GM19452 (cell line): Measurements from ENCODE around the gene CEP128.

Experiments used
- ATAC-seq: cut with Tn5 transposase; IDR thresholded peaks from one replicate; pipeline ENCODE4 v1.9.1; 2021; ENCODE audit not compliant: unreplicated experiment

Gene CEP128

DNA sequence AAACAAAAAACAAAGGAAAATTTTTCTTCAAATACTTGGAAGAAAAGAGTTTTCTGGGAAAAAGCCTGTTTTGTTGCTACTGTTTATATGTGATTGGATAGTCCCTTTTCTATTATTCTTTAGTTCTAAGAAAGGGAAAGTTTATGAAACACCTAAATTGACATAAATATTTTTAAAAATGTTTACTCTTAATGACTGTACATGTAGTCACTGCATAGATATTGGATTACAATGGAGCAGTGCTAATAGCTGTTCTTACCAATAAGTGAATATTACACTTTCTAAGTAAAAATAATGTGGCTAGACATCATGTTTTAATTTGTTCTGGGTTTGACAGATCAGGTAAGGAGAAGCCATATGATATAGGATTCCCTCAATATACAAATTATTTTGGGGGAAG lies 377.5 kb downstream of the CEP128 start:
- ATAC-seq, result no peak

DNA sequence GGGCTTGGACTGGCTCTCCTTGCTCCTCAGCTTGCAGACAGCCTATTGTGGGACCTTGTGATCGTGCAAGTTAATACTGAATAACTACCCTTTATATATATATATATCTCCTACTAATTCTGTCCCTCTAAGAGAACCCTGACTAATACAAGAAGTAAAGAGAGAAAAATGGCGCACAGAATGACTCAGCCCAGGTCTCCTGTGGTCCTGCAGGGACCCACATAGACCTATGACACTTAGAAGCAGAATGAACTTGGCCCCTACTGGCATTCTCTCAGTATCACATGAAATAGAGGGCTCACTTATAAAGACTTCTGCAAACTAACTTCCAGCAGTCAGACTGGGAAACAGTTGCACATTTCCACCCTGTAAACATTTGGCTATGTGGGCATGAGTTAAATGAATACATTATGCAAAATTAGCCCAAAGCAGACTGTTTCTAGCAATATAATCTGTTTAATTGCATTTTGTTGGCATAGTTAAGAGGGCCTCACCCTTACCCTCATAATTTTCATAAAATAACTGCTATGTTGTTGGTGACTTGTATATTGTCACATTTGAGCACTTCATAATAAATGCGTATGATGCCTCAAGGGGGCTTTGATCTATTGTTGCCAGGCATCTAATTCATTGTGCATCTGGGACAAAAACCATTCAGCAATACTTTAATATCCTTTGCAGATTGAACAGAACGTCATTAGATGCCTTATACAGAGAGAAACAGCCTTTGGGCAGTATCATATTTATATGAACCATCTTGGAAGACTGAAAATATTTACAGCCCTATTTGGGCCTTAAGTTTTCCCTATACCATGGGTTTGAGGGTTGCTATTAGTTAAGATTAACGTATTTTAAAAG lies 380.5 kb downstream of the CEP128 start:
- ATAC-seq, result peak; percentile 95

DNA sequence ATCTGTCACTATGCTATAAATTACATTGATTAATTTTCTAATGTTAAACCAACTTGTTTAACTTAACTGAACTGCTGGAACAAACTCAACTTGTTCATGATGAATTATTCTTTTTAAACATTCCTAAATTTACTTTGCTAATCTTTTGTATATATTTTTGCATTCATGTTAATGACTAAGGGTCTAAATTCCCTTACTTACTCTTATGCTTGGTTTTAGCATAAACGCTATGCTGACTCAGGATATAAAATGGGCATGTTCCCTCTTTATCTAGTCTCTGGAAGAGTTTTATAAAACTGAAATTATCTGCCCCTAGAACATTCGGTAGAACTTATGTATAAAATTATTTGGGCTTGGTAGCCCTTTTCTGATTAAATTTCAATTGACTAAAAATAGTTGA lies 387.4 kb downstream of the CEP128 start:
- ATAC-seq, result no peak

DNA sequence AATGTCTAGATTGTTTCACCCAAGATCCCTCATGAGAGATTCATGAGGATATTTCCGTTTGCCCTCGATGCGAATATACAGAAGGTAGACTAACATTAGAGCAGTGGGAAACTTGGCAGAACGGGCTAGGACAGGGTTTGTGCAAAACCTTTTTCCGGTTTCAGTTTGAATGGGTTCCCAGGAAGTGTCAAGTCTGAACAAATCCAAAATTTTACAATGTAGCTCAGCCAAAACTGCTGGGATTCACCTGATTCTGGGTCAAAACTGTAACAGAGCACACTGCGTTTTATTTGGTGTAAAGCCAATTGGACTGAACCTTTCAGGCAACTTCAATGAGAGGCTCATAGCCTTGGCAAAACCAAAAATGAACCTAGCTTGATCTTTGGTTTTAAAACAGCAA lies 392.4 kb downstream of the CEP128 start:
- ATAC-seq, result no peak

DNA sequence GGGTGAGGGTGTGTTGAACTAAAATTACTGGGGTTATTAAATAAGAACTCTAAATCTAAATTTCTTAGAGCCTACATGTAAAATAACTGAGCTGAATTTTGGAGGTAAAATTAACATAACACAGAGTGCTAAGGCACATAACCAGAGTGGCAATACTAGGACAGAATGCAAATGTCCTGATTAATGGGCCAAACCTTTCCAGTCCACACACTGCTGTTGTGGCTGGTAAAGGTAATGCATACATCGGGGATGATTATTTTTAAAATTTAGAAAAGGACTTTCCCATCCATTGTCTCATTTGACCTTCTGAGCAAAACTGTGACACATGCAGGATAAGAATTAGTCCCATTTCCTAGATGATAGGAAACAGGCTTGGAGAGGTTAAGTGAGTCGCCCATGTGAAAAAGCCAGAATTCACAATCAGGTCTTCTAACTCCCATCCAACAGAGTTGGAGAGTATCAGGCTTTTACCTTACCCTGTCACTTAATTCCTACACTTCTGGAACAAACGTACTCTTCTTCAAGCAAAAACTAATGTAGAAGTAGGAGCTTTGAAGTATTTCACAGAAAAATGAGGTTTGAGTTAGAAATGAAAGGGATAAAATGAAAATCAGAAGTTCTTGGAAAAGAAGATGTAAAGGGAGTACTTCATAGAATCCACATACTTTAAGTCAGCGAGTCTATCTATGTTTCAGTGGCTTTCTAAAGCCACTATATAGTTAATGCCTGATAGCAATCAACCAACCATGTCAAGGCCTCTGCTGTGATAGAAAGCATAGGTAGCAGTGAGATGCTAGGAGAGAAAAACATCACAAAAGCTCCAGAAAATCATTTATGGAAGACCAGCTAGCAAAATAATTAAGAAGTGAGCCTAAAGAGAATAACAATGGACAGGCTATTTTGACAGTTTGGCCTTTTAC lies 395.3 kb downstream of the CEP128 start:
- peak; percentile 63 for ATAC-seq

DNA sequence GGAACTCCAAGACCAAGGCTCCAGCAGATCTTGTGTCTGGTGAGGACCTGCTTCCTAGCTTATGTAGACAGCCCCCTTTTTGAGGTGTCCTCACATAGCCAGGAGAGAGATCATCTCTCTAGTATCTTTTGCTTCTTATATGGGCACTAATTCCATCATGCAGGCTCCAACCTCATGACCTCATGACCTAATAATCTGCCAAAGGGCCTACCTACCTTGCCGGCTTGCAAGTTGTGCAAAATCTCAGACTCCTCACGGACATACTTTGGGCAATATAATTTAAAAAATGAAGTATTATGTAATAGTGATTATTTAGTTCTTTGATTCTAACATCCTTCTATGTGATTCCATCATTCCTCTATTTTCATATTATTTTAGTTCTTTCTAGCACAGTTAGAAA lies 397.2 kb downstream of the CEP128 start:
- ATAC-seq, result no peak

DNA sequence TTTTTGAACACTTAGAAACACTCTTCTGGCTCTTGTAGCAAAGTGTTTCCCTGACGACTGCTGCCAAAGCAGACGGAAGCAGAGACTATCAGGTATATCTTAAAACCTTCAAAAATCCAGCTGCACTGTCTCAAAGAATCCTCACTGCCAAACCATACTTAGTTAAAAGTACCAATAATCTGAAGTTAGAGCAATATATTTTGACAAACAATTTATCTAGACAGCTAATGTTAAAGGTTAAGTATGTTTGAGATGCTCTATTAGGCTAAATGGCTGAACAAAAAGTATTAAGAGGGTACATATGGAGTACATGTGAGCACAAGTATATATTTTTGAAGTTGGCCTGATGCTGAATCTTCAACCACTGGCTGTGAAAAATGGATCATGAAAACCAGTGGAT lies 398.3 kb downstream of the CEP128 start:
- no peak for ATAC-seq

DNA sequence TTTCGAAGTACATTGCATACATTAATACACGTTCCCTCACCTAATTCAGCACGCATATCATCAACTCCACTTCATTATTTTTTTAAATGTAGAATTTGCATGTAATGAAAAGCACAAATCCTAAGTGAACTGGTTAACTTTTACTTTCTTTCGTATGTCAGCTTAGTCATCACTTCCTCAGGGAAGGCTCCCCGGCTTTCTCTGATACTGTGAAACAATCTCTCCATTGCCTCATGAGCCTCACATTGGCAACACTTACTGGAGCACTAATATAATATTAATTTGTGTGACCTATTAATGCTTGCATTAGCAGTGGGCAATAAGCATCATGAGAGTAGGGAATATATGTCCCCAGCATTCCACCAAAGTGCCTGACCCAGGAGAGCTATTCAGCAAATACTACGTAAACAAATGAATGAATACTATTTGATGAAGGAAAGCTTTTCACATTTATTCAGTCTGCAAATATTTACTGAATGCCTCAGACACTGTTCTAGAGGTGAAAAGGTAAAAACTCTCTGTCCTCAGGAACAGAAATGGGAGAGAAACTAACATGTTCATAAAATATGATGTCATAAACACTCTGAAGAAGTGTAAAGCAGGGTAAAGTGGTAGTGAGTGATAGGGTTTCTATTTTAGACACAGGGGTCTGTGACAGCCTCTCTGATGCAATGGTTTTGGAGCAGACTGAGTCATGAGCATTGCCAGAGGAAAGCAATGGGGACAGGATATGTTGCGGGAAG lies 402.7 kb downstream of the CEP128 start:
- ATAC-seq, result no peak

DNA sequence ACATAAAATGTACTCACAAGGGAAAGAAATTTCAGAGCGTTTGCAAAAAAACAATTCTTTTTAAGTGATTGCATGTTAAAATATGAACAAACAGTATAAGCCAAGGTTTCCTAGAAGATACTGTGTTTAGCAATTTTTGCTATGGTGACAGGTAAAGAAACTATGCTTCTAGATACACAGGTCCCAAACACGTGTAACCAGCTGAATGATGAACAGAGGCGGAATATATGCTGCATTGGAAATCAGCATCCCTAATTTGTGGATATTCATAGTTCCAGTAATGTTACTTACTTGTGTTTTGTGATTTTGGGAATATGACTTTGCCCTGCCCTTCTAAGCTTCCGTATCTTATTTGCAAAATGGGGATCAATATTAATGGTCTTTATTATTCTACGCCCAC lies 403.9 kb downstream of the CEP128 start:
- ATAC-seq, result no peak

DNA sequence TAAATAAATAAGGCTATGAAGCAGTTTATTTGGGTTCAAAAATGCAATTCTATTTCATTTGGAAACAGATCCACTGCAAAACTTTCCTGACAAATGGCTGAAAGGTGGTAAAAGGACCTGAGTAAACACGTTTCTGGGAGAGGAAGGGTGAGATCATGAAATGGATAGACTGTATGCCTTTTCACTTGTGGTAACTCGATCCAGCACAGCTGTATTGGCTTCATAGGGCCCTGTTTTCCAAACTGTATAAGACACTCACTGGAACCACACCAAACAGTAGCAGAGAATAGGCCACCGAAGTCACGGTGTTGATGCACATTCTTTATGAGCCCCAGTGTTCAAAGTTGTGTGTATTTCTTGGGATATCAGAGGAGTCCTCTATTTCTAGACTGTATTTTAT lies 405.1 kb downstream of the CEP128 start:
- ATAC-seq, result no peak

DNA sequence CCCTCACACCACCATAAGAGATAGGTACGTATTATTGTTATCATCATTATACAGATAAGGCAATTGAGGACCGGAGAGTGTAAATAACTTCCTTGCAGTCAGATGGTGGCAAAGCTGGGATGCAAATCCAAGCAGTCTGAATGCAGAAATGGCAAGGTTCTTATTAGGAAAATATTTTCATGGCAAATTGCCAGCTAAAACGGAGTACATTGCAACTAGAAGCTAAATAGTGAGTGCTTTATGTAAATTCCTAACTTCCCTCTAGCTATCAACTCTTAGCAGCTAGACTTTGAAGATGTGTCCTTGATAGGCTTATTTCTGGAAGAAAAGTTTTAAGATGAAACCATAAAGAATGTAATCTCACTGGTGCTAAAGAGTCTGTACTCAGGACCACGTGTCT lies 406.4 kb downstream of the CEP128 start:
- ATAC-seq, result no peak

DNA sequence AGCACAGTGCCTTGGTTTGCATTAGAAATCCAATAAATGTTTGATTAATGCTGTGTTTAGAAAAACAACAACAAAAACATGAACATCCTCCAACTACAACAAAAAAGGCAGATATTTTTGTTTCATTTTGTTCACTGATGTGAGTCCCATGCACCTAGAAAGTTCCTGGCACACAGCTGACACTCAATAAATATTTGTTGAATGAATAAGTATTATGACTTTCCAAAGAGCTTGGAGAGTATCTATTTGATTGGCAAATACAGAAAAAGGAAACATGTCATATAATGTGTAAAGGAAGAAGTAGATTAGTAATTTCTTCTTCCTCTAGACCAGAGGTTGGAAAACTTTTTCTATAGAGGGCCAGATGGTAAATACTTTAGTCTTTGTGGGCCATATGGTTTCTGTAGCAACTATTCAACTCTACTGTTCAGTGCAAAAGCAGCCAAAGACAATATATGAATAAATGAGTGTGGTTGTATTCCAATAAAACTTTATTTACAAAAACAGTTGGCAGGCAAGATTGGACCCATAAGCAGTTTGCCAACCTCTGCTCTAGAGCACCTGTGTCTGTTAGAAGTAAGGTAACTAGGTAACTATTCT lies 417.9 kb downstream of the CEP128 start:
- no peak for ATAC-seq

DNA sequence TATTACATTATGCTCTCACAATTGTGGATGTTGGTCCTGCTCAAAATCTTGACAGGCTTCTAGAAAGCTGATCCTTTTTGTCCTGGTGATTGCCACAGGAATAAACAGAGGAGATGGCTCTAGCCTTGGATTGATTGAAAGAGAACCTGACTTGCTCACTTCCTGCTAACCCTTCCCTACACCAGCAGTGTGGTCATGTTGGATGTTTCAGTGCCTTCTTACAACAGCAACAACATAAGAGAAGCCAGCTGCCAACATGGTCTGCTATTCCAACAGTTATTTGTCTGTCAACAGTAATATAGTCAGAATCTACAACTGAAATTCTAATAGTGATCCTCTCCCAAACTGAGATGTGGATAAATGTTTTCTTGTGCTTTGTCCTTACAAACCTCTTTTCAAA lies 418.6 kb downstream of the CEP128 start:
- no peak for ATAC-seq

DNA sequence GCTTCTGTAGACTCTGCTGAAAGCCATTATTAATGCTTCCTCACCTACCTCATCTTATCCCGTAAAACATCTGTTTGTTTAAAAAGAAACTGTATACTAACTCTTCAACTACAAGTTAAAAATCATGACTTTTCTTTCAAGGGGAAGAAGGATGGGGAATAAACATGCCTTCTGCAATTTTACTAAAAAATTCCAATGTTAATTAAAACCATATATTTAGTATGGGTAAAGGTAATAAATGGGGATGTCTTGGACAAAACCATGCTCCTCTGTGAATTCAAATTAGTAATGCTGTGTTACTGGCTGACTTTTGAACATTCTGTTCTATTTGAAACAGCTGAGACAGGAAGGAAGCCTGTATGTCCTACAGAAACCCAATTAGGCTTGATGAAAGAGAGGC lies 419.1 kb downstream of the CEP128 start:
- ATAC-seq, result no peak

DNA sequence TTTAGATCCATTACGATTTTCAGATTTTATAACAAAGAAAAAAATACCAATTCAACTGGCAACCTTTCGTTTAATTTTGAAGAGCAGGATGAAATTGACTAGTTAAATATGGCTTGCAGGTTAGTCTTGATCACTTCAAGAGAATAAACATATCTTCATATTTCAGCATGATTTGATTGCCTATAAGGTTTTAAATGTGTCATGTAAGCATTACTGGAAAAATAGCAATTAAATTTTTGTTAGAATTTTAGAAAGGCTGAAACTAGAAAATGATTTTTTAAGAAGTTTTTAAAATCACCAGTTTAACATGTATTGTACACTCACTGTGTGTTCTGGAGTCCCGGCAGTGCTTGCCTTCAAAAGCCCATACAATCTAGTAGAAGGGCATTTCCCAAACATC lies 420.1 kb downstream of the CEP128 start:
- ATAC-seq, result no peak

DNA sequence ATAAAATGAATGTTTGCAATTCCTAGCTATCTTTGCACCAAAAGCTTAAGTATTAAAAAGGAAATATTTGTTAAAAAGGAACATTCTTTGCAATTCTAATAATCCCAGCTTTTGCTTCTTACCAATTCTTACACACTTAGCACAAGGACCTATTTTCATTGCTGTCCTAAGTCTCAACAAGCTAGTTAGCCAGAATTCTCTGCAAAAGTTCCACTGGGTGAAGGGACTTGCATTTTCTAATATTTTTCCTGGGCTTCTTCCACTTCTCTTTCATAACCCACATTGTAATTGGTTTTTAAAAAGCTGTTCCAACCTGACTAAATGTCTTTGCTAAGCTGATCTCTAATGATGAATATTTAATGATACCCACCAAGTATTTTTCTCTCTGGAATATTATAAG lies 422.5 kb downstream of the CEP128 start:
- ATAC-seq, result no peak

DNA sequence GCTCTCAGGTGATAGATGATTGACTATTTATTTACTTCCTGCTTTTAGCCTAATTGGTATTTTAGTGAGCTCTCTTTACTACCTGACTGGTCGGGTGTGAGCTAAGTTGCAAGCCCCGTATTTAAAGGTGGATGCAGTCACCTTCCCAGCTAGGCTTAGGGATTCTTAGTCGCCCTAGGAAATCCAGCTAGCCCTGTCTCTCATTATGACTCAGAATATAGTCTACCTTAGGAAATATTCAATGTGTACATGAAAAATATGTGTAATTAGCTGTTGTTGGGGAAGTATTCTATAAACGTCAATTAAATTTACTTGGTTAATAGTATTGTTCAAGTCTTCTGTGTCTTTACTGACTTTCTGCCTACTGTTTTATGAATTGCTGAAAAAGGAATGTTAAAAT lies 423.4 kb downstream of the CEP128 start:
- ATAC-seq, result no peak

DNA sequence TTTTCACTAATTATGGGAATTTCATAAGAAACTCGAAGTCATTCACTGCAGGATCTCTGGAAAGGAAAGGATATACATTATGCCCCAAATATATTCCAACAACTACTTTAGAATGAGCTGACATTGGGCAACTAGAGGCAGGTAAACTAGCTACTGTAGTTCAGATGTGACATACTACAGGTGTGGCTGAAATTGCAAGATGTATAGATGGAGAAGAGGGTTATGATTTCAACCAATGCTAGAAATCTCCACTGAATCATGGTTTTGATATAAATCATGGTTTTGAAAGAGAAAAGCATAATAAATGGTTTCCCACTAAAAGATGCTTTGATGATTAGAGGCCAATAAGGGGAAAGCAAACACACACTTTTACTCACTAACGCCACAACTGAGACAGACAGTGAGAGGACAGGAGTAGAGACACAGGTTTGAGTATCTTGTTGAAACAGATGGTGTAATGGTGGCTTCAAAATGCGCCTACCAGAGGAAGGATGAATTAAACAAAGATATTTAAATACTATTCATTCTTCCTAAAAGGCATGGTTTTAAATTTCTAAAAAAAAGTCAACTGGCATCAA lies 434.2 kb downstream of the CEP128 start:
- ATAC-seq, result no peak

DNA sequence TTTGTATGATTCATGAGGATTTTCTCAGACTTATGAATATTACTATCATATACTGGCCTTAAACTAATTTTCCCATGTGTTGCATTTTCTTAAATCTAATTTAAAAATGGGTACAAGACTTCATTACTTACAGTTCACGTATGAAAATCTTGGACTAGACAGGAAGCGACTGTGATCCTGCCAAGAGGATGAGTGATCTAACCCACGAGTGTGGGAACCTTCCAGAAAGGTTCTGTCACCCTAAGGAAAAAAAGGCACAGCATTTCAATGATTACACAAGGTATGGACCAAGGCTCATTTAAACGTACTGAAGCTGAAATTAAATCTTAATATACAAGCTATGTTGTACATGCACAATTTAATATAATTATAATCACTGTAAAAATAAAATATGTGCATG lies 436.8 kb downstream of the CEP128 start:
- ATAC-seq, result no peak

DNA sequence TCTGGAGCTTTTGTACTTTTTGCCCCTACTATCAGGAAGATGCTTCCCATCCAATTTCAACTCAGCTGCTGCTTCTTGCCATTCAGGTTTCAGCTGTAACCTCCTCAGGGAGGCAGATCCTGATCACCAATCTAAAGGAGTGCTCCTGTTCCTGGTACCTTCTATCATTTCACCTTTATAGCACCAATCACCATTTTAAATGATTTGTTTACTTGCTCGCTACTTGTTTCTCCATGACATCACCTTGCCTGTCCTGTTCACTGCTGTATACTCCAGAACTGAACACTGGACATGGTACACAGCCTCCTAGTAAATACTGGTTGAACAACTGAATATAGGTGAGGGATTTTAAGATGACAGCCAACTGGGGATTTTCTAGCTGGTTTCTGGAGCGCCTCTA lies 443.0 kb downstream of the CEP128 start:
- no peak for ATAC-seq

DNA sequence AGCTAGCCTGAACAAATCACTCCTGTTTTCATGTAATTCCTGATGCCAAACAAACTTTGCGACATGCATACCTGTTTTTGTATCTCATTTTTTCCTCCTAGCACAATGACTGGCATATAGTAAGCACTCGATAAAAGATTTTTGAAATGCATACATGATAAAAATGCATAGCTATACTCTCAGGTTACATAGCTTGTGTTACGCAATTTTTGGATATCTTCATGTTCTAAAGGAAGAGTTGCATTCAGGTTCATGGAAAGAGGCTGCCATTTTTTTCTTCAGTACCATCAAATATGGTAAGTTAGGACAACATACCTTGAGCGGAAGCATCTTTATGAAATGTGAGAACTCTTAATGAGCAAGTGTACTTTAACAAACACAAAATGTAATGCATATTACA lies 445.4 kb downstream of the CEP128 start:
- ATAC-seq, result no peak
